Choroid plexus epithelial cell (primary cell): ENCODE measurements around the gene GMDS.

Source experiments
- DNase-seq: peaks from one replicate; pipeline ENCODE4 v3.0.0-alpha.2; 2010; ENCODE audit warnings: low read depth
- H3K4me3 ChIP-seq: 2 replicates; pipeline ENCODE4 v1.5.1; 2011; ENCODE audit warnings: low read depth, mild to moderate bottlenecking, control low read depth, low read length, moderate library complexity
- TF ChIP-seq, protein P1 (sequence below): conservative IDR thresholded peaks from 2 replicates; pipeline ENCODE4 v1.5.1; 2011; ENCODE audit warnings: low read depth, mild to moderate bottlenecking, control low read depth, inconsistent platforms, low read length, moderate library complexity

The GMDS gene

DNA sequence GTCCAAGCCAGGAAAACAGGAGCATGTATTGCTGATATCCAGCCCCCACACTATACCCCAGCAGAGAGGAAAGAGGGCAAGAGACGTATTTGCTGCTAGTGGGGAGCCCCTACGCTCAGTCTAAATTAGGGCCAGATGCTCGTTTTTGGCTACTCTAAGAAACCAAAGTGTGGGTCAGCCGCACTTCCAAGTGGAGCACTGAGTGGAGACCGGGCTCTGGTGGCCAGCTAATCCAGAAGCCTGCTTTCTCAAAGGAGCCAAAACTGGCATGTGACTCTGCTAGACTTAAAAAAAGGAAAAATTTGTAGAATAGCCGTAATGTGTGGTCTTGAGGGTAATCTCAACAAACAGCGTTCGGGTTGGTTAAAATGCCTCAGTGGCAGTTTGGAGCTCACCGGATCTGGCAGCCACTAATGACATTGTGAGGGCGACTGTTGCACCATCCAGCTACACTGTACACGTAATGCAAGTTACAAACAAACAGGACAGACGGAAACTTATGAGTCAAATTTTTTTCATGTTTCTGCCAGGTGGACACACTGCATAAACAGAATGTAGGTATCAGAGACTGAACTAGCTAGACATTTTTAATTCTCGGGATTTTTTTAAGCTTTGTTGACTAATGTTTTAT lies 404.8 kb downstream of the GMDS start:
- peak overlapping the region; percentile 28 for H3K4me3 ChIP-seq
- TF ChIP-seq, protein P1, sequence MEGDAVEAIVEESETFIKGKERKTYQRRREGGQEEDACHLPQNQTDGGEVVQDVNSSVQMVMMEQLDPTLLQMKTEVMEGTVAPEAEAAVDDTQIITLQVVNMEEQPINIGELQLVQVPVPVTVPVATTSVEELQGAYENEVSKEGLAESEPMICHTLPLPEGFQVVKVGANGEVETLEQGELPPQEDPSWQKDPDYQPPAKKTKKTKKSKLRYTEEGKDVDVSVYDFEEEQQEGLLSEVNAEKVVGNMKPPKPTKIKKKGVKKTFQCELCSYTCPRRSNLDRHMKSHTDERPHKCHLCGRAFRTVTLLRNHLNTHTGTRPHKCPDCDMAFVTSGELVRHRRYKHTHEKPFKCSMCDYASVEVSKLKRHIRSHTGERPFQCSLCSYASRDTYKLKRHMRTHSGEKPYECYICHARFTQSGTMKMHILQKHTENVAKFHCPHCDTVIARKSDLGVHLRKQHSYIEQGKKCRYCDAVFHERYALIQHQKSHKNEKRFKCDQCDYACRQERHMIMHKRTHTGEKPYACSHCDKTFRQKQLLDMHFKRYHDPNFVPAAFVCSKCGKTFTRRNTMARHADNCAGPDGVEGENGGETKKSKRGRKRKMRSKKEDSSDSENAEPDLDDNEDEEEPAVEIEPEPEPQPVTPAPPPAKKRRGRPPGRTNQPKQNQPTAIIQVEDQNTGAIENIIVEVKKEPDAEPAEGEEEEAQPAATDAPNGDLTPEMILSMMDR = no peak
- peak; percentile 45 for DNase-seq

DNA sequence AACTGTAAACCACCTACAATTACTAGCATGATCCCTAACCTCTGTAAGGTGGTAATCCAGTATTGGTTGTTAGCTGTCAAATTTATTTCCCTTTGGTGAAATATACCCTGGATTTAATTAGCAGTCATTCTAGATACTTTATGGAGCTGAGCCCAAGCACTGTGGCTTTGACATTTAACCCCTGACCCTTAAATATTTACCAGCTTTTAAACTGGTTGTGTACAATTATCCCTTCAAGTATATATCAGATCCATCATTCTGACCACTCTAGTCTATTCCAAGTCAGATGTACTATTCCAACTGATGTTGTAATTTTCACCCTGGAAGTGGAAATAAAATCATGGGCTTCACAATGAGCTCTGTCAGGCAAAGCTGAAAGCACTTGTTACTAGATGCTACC lies 406.0 kb downstream of the GMDS start:
- no peak for DNase-seq
- no peak overlapping the region for H3K4me3 ChIP-seq
- TF ChIP-seq, protein P1 = no peak

DNA sequence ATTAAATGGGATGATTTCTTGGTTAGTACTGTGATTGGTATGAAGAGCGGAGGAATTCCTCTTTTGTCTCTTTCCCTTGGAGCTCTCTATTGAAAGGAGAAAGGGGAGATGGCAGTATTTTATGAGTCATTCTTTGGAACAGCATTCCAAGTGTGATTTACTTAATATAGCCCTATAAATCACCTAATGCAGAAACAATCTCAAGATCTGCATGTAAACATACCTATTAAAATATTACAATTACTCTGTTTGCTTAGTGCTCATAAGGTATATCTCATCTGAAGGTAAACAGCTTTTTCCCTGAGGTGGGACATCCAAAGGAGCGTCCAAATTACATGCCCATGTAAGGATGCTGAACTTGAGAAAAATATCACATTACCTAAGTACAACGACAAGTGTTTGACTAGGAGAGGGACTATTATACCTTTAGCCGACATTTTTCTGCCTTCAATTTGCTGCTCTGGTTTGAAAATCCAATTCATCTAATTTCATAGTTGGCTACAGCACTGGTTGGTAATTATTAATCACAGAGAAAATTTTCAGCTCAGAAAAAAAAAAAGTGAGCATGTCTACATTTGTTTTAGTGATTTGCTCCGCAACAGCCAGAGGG lies 406.7 kb downstream of the GMDS start:
- H3K4me3 ChIP-seq = no peak overlapping the region
- DNase-seq = peak; percentile 41
- TF ChIP-seq, protein P1 = no peak

- no peak for DNase-seq
- H3K4me3 ChIP-seq = no peak overlapping the region
- TF ChIP-seq, protein P1 = no peak
Measured at GRCh38 chr6:1837826-1838225, 407.6 kb downstream of the GMDS start.

DNA sequence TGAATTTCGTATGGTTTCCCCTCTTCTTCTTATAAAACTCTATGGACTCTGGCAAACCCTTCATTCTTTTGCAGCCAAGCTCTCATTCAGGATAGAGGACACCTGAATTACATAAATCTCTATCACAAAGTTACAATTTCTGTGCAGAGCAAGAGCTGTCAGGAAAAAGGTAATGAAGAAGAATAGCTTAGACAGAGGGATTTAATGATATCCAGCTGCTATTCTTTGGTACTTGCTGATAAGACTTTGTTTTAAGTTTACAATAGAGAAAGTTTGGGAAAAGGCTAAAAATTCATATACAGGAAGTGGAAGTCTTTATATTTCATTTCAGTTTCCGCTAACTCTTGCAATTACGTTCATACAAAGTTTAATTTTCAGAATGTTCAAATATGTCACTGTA lies 408.7 kb downstream of the GMDS start:
- H3K4me3 ChIP-seq = no peak overlapping the region
- DNase-seq = no peak
- TF ChIP-seq, protein P1 = no peak

GRCh38 chr6:1834646-1835516 lies 410.5 kb downstream of the GMDS start:
- TF ChIP-seq, protein P1 = no peak
- no peak for DNase-seq
- H3K4me3 ChIP-seq = no peak overlapping the region
